Naive thymus-derived CD8-positive, alpha-beta T cell (primary cell): ENCODE measurements around the gene ZNF90. TPM values are rescaled to one million over a fixed set of nuclear protein-coding genes. Genes with fewer than 3 reads are reported as not detected.
"Not testable (repeated sequence)": the region's sequence is repeated elsewhere in the genome, so short reads cannot be mapped to it uniquely, and the experiment has no call there.

Source experiments
- ATAC-seq, 2 donors: fragments of 150-1000 bp; cut with Tn5 transposase in 1 of 2; sonication (Bioruptor Pico), chemical (Tn5 transposase) in 1 of 2; 1 replicate in 1 of 2; 2 replicates in 1 of 2; pipeline ENCODE4 v1.10.0; 2021; ENCODE audit warnings: mild to moderate bottlenecking in 2 of 2, moderate library complexity in 2 of 2
- POLR2A ChIA-PET: fragments of 350-600 bp; sonication (Branson Sonifier 250); formaldehyde crosslinking; loops from one replicate; lab custom pipeline; 2021; ENCODE audit warnings: antibody characterized with exemption; lab: Charles Lee
- DNase-seq, 10 donors: peaks; one replicate each; pipeline versions ENCODE4 v3.0.0 to v3.0.0-alpha.2; 2020 to 2022
- H3K27ac Mint-ChIP-seq, 10 donors: one replicate each; pipeline ENCODE4 v1.8.0; 2020 to 2022; ENCODE audit warnings: mild to moderate bottlenecking in 10 of 10, mixed read lengths in 10 of 10, moderate library complexity in 4 of 10, inconsistent platforms in 1 of 10
- H3K27me3 Mint-ChIP-seq, 5 donors: one replicate each; pipeline ENCODE4 v1.8.0; 2021 to 2022; ENCODE audit warnings: mixed read lengths in 5 of 5
- H3K36me3 Mint-ChIP-seq, 3 donors: one replicate each; pipeline ENCODE4 v1.8.0; 2020 to 2022; ENCODE audit warnings: mixed read lengths in 3 of 3, mild to moderate bottlenecking in 2 of 3, inconsistent platforms in 1 of 3
- H3K4me1 Mint-ChIP-seq, 4 donors: one replicate each; pipeline ENCODE4 v1.8.0; 2021 to 2022; ENCODE audit warnings: mixed read lengths in 4 of 4
- H3K4me3 Mint-ChIP-seq, 10 donors: one replicate each; pipeline ENCODE4 v1.8.0; 2020 to 2022; ENCODE audit warnings: mild to moderate bottlenecking in 10 of 10, mixed read lengths in 10 of 10, moderate library complexity in 6 of 10, inconsistent platforms in 1 of 10
- H3K9me3 Mint-ChIP-seq, 9 donors: one replicate each; pipeline ENCODE4 v1.8.0; 2020 to 2022; ENCODE audit warnings: mixed read lengths in 9 of 9, mild to moderate bottlenecking in 3 of 9, inconsistent platforms in 1 of 9, moderate library complexity in 1 of 9
- polyA plus RNA-seq, 3 donors: library from polyadenylated mRNA; unstranded; fragments of 300-500 nt; fragmentation: Illumina TruSeq; gene quantifications; one replicate each; pipeline ENCODE4 v1.2.3, GENCODE V29; 2021
- total RNA-seq, 8 experiments: library from RNA in 2 of 8; stranded (reverse) in 2 of 8; gene quantifications; one replicate each; pipeline ENCODE4 v1.2.3 and lab custom pipeline; 2021 to 2026

Gene ZNF90
- total and polyA plus RNA-seq, 5 experiments from 2014 or later = 0.68 to 13.1 (median 2.7) TPM

DNA sequence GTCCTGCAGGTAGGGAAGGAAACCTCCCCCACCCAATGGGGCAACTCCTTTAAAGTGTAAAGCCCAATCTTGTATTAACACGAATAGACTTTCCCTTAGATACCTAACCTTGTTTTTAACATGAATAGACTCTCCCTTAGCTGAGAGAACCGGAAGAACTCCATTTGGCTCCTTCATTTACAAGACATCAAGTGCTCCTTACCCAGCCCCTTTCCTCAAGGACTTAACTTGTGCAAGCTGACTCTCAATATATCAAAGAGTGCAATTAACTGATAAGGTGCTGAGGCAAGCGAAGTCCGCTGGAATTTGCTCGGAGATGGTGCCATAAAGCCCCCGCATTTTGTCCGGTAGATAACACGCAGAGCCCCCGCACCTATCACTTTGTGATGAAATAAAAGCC, 9.9 kb upstream of the ZNF90 start:
- Mint-ChIP-seq H3K9me3 (peaks cover 0 to 41% (median 11%) of the 10 kb centered on the region in 9 donors), H3K27ac (no peak overlapping the region), H3K4me1 (no peaks in the 10 kb centered on the region), H3K36me3 (peaks cover 0 to 33% (median 15%) of the 10 kb centered on the region in 3 donors), H3K27me3 (peaks cover 16 to 29% (median 23%) of the 10 kb centered on the region in 5 donors), H3K4me3 (peak overlapping the region in 1 of 10 donors; percentile 10)
- DNase-seq (no peak), ATAC-seq (no peak)
- POLR2A ChIA-PET = interaction anchor here (0.6 kb wide), 1 partner anchor 1401 kb away, joined by 4 read pairs; no protein-coding TSS in a partner anchor

DNA sequence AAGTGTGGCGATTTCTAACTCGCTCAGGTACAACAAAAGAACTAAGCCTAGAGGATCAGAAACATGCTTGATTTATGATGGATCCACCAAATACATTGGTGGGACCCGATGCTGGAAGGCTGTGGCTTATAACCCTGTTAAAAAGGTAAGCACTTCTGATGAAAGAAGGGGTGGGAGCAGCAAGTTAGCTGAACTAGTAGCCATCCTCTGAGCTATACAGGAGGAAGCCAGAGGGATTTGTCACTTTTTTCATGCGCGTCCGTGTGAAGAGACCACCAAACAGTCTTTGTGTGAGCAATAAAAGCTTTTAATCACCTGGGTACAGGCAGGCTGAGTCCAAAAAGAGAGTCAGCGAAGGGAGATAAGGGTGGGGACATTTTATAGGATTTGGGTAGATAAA, 9.2 kb upstream of the ZNF90 start:
- DNase-seq, POLR2A ChIA-PET, ATAC-seq, H3K4me1 Mint-ChIP-seq, H3K27ac Mint-ChIP-seq: not testable (repeated sequence)
- peak overlapping the region in 1 of 10 donors; percentile 8 for H3K4me3 Mint-ChIP-seq
- H3K27me3 Mint-ChIP-seq = peaks cover 16 to 29% (median 23%) of the 10 kb centered on the region in 5 donors
- peaks cover 0 to 33% (median 15%) of the 10 kb centered on the region in 3 donors for H3K36me3 Mint-ChIP-seq
- peaks cover 0 to 41% (median 11%) of the 10 kb centered on the region in 9 donors for H3K9me3 Mint-ChIP-seq

DNA sequence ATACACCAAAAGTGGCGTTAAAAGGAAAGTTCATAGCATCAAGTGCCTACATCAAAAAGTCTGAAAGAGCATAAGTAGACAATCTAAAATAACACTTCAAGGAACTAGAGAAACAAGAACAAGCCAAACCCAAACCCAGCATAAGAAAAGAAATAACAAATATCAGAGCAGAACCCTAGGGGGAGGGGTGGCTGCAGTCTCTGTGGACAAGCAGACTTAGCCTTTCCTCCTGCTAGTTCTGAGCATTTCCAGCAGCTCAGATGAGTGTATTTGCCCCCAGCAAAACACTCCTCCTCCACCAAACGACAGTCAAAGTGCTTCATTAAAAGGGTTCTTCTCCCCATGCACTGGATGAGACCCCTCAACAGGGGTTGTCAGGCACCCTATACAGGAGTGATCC, 7.1 kb upstream of the ZNF90 start:
- Mint-ChIP-seq H3K9me3 (peaks cover 0 to 35% (median 11%) of the 10 kb centered on the region in 9 donors), H3K4me3 (no peak overlapping the region)

DNA sequence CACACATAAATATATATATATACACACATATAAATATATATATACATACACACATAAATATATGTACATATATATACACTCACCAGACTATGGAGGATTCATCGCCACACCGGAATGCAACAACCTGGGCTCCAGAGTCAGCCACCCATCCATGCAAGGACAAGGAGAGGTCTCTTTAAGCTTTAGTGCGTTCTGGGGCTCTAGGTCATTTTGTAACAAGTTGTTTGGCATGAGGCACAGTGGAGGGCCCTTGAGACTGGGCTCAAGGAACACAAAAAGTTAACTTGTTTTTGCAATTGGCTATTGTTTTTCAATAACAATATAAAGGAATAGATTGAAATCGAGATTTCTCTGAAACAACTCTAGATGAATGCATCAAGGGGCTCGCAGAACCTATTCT, 4.9 kb upstream of the ZNF90 start:
- Mint-ChIP-seq H3K27ac (no peak overlapping the region), H3K4me3 (no peak overlapping the region), H3K4me1 (peaks cover 1 to 5% (median 4%) of the 10 kb centered on the region in 4 donors), H3K9me3 (peaks cover 0 to 20% (median 4%) of the 10 kb centered on the region in 9 donors), H3K36me3 (peaks cover 0 to 25% (median 11%) of the 10 kb centered on the region in 3 donors), H3K27me3 (peaks cover 10 to 15% (median 12%) of the 10 kb centered on the region in 5 donors)
- DNase-seq = no peak
- POLR2A ChIA-PET = no interaction called here
- no peak for ATAC-seq

More for the DNA sequence above, 7.1 kb upstream of the ZNF90 start:
- POLR2A ChIA-PET = no interaction called here
- H3K4me1 Mint-ChIP-seq = no peaks in the 10 kb centered on the region
- no peak overlapping the region for H3K27ac Mint-ChIP-seq
- peaks cover 16 to 29% (median 23%) of the 10 kb centered on the region in 5 donors for H3K27me3 Mint-ChIP-seq
- DNase-seq = no peak
- H3K36me3 Mint-ChIP-seq = peaks cover 0 to 33% (median 15%) of the 10 kb centered on the region in 3 donors
- no peak for ATAC-seq

DNA sequence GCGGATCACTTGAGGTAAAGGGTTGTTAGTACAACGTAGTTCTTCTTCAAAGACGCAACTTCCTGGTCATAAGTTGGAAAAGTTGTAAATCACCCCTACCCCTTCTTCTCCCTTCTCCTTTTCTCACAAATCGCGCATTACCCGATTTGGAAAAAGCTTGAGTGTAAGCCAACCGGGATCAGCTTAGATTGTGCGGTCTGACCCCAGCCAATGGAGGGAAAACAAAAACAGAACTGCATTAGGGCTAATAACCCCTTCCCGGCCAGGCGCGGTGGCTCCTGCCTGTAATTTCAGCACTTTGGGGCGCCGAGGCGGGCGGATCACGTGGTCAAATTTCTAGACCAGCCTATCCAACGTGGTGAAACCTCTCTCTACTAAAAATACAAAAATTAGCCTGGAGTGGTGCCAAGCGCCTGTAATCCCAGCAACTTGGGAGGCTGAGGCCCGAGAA, 806 bp downstream of the ZNF90 start:
- no peaks in the 10 kb centered on the region for H3K27me3 Mint-ChIP-seq
- peak overlapping the region; percentile 85 to 94 (median 90) for H3K4me3 Mint-ChIP-seq
- H3K36me3 Mint-ChIP-seq = peaks cover 4 to 20% (median 5%) of the 10 kb centered on the region in 3 donors
- H3K27ac Mint-ChIP-seq = peak overlapping the region in 6 of 10 donors; percentile 22 to 86 (median 71)
- peaks cover 6 to 19% (median 17%) of the 10 kb centered on the region in 4 donors for H3K4me1 Mint-ChIP-seq
- DNase-seq = peak in 1 of 10 donors; percentile 15
- no peak for ATAC-seq
- POLR2A ChIA-PET = interaction anchor here (1.8 kb wide), 2 partner anchors 26 to 39 kb away, joined by 6 to 16 read pairs; partner anchors contain the start of gene ZNF682
- H3K9me3 Mint-ChIP-seq = peaks cover 0 to 14% (median 1%) of the 10 kb centered on the region in 9 donors

DNA sequence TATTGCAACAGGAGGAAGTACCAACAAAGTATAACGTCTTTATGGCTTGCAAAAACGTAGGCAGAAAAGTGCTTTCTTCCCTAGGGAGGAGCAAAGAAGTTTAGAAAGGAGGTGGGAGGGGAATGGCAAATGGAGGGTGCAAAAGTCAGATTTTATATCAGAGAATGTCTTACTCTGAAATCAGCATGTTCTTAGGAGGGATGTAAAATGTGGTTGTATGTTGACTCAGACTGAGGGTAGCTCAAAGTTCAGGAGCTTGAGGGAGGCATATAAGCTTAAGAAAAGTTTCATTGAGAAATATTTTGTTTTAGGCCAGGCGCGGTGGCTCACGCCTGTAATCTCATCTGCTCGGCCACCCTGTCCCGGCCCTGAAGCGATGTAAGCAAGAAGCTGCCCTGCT, 1.7 kb downstream of the ZNF90 start:
- Mint-ChIP-seq H3K27me3 (no peaks in the 10 kb centered on the region), H3K4me3 (peak overlapping the region; percentile 15 to 89 (median 54)), H3K36me3 (peaks cover 5 to 23% (median 5%) of the 10 kb centered on the region in 3 donors), H3K4me1 (peaks cover 6 to 19% (median 17%) of the 10 kb centered on the region in 4 donors), H3K9me3 (peaks cover 0 to 14% (median 1%) of the 10 kb centered on the region in 9 donors), H3K27ac (peak overlapping the region in 2 of 10 donors; percentile 0 to 65)
- ATAC-seq (no peak), DNase-seq (no peak)
- POLR2A ChIA-PET = interaction anchor here (0.7 kb wide), 1 partner anchor 742 kb away, joined by 4 read pairs; no protein-coding TSS in a partner anchor

DNA sequence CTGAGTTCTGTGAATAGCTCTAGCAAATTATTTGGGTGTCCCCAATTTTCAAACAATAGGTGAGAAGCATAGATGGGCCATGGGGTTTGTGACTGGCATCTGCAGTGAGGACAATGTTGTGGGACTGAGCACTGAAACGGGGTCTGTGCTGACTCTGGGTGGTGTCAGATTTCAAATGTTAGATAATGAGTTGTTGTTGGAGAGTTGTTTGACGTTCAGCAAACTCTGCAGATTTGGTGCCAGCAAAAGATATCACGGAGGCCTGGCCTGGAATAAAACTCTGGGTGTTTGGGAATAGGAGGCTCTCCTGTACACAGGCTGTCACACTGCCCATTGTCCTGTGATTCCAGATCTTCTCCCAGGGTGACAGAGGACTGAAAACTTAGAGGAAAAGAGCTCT, 2.9 kb downstream of the ZNF90 start:
- Mint-ChIP-seq H3K36me3 (peaks cover 5 to 25% (median 8%) of the 10 kb centered on the region in 3 donors), H3K27me3 (no peaks in the 10 kb centered on the region), H3K4me3 (peak overlapping the region in 6 of 10 donors; percentile 4 to 52 (median 32)), H3K27ac (no peak overlapping the region), H3K4me1 (peaks cover 6 to 19% (median 17%) of the 10 kb centered on the region in 4 donors), H3K9me3 (peaks cover 0 to 15% (median 1%) of the 10 kb centered on the region in 9 donors)
- ATAC-seq (no peak), DNase-seq (no peak)
- POLR2A ChIA-PET = no interaction called here

DNA sequence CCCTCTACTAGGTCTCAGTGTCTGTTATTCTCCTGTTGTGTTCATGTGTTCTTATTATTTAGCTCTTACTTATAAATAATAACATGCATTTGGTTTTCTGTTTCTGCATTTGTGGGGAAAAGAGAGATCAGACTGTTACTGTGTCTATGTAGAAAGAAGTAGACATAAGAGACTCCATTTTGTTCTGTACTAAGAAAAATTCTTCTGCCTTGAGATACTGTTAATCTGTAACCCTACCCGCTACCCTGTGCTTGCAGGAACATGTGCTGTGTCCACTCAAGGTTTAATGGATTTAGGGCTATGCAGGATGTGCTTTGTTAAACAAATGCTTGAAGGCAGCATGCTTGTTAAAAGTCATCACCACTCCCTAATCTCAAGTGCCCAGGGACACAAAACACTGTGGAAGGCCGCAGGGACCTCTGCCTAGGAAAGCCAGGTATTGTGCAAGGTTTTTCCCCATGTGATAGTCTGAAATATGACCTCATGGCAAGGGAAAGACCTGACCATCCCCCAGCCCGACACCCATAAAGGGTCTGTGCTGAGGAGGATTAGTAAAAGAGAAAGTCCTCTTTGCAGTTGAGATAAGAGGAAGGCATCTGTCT, 4.5 kb downstream of the ZNF90 start:
- Mint-ChIP-seq H3K36me3 (peaks cover 5 to 28% (median 8%) of the 10 kb centered on the region in 3 donors), H3K9me3 (peaks cover 0 to 17% (median 1%) of the 10 kb centered on the region in 9 donors), H3K4me1 (peaks cover 6 to 19% (median 17%) of the 10 kb centered on the region in 4 donors)
- DNase-seq, H3K27ac Mint-ChIP-seq, H3K27me3 Mint-ChIP-seq, H3K4me3 Mint-ChIP-seq, POLR2A ChIA-PET, ATAC-seq: not testable (repeated sequence)

DNA sequence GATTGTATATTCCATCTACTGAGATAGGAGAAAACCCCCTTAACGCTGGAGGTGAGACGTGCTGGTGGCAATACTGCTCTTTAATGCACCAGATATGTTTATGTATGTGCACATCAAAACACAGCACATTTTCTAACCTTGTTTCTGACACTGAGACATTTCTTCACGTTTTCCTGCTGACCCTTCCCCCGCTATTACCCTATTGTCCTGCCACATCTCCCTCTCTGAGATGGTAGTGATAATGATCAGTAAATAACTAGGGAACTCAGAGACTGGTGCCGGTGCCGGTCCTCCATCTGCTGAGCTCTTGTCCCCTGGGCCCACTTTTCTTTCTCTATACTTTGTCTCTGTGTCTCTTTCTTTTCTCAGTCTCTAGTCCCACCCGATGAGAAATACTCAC, 5.1 kb downstream of the ZNF90 start:
- POLR2A ChIA-PET, H3K4me3 Mint-ChIP-seq, ATAC-seq, DNase-seq, H3K27me3 Mint-ChIP-seq: not testable (repeated sequence)
- Mint-ChIP-seq H3K36me3 (peaks cover 9 to 32% (median 11%) of the 10 kb centered on the region in 3 donors), H3K27ac (peak overlapping the region in 1 of 10 donors; percentile 32), H3K4me1 (peaks cover 4 to 14% (median 14%) of the 10 kb centered on the region in 4 donors), H3K9me3 (peaks cover 0 to 20% (median 6%) of the 10 kb centered on the region in 9 donors)

DNA sequence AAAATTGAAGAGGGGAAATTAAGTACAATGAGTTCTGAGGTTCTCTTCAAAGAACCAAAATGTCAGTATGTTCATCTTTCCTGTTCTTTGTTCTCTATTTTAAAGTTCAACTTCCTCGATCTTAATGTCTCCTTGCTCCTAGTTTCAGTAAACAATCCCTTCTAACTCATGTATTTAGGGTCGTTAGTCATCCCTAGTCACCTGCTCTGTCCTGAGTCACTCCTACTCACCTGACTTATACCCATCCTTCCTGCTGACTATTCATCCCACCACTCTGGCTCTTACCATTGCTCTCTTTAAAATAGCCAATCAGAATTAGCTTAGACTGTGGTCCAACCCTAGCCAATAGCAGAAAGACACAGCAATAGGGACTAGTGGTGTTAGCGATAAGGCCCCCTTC, 24.3 kb downstream of the ZNF90 start:
- DNase-seq (no peak), ATAC-seq (no peak)
- peaks cover 0 to 2% (median 0%) of the 10 kb centered on the region in 4 donors for H3K4me1 Mint-ChIP-seq
- H3K27me3 Mint-ChIP-seq = no peaks in the 10 kb centered on the region
- peaks cover 45 to 88% (median 79%) of the 10 kb centered on the region in 3 donors for H3K36me3 Mint-ChIP-seq
- no peak overlapping the region for H3K4me3 Mint-ChIP-seq
- H3K9me3 Mint-ChIP-seq = peaks cover 6 to 93% (median 42%) of the 10 kb centered on the region in 9 donors
- no peak overlapping the region for H3K27ac Mint-ChIP-seq
- POLR2A ChIA-PET = no interaction called here

DNA sequence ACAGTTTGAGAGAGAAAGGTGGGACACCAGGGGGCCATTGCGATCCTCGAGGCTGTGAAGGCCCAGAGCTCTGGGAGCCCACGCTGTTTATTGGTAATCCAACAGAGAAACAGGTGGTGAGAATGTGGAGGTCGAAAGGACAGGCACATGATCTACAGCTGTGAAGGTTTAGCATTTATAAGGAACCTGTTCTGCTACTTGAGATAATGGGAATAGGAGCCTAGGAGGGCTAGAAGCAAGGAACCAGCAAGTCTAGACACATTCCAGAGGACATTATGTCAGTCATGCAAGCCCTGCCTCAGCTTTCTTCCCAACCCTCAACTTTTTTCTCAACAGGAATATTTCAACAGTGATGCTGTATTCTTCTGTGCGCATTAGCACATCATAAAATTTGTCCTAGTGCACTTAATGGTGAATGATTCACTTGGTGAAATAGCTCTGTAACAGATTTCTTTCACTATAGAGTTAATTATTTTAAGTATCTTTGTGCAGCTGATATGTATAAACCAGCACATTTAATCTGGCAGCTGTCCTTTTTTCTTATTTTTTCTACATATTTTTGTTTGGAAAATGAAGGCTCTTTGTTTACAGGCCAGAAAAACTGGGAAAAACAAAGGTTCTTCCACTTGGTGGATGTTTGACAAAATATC, 25.4 kb downstream of the ZNF90 start:
- ATAC-seq (no peak), DNase-seq (no peak)
- Mint-ChIP-seq H3K36me3 (peaks cover 45 to 85% (median 68%) of the 10 kb centered on the region in 3 donors), H3K9me3 (peaks cover 7 to 88% (median 37%) of the 10 kb centered on the region in 9 donors), H3K4me3 (no peak overlapping the region), H3K27ac (no peak overlapping the region), H3K4me1 (peaks cover 0 to 2% (median 0%) of the 10 kb centered on the region in 4 donors), H3K27me3 (no peaks in the 10 kb centered on the region)
- POLR2A ChIA-PET = no interaction called here

DNA sequence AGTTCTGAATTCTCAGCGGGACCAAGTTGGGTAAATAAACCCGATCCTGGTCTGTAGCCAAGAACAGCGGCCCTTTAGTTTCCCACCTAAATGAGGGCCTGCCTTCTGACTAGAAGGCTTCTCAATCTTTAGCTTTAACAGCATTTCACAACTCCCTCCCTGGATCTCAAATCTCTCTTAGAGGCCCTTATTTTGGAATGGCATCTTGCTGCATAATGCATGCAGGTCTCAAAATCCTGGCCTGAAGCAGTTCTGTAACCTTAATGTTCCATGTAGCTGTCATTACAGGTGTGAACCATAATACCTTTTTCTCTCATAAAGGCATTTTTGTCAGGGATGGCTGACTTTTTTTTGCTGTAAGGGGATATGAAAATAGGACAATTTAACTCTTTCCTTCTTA, 29.5 kb downstream of the ZNF90 start:
- Mint-ChIP-seq H3K36me3 (peaks cover 42 to 66% (median 54%) of the 10 kb centered on the region in 3 donors), H3K4me1 (no peaks in the 10 kb centered on the region), H3K27me3 (no peaks in the 10 kb centered on the region), H3K4me3 (no peak overlapping the region), H3K27ac (no peak overlapping the region), H3K9me3 (peaks cover 7 to 82% (median 24%) of the 10 kb centered on the region in 9 donors)
- ATAC-seq (no peak), DNase-seq (no peak)
- POLR2A ChIA-PET = no interaction called here
